ENCODE results near the gene SLC6A5.

The SLC6A5 gene

GRCh38 chr11:20668844-20669819, 69.7 kb downstream of the SLC6A5 start, which contains the start of gene NELL1:
Gene NELL1, plus strand, starts transcription at chr11:20669586.
- DNase-seq (ENCODE audit: low read depth) = no peak

DNA sequence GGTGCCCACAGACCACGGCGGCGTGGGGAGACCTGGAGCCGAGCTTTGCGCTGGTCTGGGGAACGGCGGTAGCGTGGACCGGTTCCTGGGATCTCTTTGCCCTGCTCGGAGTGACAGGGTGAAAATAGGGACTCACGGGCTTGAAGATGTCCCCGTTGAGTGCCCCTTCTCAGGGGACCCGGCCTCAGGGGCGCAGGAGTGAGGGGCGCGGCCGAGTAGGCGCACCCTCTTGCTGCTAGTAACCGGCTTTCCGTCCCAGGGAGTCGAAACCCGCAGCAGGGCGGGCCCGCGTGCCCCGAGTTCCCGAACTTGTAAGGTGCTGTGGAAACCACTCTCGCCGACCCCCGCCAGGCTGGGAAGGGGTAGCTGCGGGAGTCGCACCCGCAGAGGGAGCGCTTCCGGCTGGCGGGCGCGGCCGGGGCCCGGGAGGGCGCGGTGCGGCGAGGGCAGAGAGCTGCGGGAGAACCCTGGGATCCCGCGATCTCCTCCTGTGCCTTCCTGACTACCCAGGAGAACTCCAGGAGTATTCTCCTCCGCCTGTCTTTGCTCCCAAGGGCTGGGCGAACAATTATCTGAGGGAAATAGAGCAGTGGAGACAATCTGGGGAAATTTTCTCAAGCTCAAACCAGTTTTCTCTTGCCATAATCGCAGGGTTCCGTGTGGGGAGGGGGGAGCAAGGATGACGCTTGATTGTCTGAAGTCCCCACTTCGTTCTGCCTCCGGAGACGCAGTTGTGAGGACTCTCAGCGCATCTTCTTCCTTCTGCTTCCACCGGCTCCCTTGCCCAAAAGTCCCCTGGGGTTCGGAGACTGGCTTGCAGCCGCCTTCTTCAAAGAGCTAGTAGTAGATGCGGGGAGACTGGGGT, 70.6 kb downstream of the SLC6A5 start:
- DNase-seq (ENCODE audit: low read depth) = no peak

DNA sequence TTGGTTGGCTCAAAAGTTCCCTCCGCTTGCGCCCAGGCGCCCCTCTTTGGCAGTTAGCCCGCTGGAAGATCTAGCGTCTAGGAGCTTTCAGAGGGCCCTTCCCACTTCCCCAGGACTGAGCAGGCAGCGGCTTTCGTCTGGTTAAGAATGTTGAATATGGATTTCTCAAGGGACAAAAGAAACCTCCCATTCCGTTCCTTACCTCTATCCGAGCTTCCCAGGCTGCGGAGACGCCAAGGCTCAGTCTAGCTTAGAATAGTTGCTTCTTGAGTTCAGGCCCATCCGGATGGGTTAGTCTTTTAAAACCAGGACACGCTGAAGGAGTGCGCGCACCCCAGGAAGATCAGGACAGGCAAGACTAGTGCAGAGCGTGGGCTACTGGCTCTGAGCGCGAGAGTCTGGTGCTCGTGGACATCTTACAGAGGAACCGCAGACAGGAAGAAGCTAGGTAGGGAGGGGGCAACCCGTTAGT, 71.6 kb downstream of the SLC6A5 start:
- no peak for DNase-seq (ENCODE audit: low read depth)

- DNase-seq (ENCODE audit: low read depth) = no peak
Observed at GRCh38 chr11:20671856-20672546, 72.6 kb downstream of the SLC6A5 start.

GRCh38 chr11:20672575-20672974, 73.2 kb downstream of the SLC6A5 start:
- no peak for DNase-seq (ENCODE audit: low read depth)

GRCh38 chr11:20676658-20677057, 77.2 kb downstream of the SLC6A5 start:
- no peak for DNase-seq (ENCODE audit: low read depth)

DNA sequence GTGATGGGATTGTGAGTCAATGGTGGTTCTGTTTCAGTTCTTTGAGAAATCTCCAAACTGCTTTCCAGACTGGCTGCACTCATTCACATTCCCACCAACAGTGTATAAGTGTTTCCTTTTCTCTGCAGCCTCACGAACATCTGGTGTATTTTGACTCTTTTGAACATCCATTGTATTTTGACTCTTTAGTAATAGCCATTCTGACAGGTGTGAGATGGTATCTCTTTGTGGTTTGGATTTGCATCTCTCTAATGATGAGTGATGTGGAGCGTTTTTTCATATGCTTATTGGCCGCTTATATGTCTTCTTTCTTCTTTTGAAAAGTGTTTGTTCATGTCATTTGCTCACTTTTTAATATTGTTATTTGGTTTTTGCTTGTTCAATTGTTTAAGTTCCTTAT, 89.4 kb downstream of the SLC6A5 start:
- DNase-seq (ENCODE audit: low read depth) = no peak

- no peak for DNase-seq (ENCODE audit: low read depth)
Observed at GRCh38 chr11:20707876-20708275, 108.5 kb downstream of the SLC6A5 start.

All from non-pigmented ciliary epithelial cell (primary cell).